CD14-positive monocyte (primary cell): Measurements from ENCODE around the gene CDH4. TPM values are rescaled to one million over a fixed set of nuclear protein-coding genes. Genes with fewer than 3 reads are reported as not detected.
A peak's percentile ranks its signal among the peaks of the same experiment; 100 is the strongest.

Source experiments
- DNase-seq, 3 donors: peaks; one replicate each; pipeline ENCODE4 v3.0.0-alpha.2; 2011 to 2022
- H2AFZ ChIP-seq: 2 replicates; pipeline ENCODE4 v1.6.0; 2012; ENCODE audit warnings: mild to moderate bottlenecking, low read depth, low read length, inconsistent platforms; ENCODE audit not compliant: insufficient read depth, poor library complexity, severe bottlenecking
- H3K27ac ChIP-seq, 2 donors: 1 replicate in 1 of 2; 2 replicates in 1 of 2; pipeline ENCODE4 v1.5.1; 2012 to 2013; ENCODE audit warnings: low read length in 2 of 2, control low read depth in 1 of 2, inconsistent platforms in 1 of 2, low read depth in 1 of 2, mild to moderate bottlenecking in 1 of 2
- H3K27me3 ChIP-seq, 2 donors: one replicate each; pipeline versions ENCODE4 v1.6.0 to v1.6.1; 2011 to 2013; ENCODE audit warnings: low read length in 2 of 2; ENCODE audit not compliant: control insufficient read depth in 2 of 2, insufficient read depth in 2 of 2
- H3K36me3 ChIP-seq, 2 donors: replicated peaks in 1 of 2; 1 replicate in 1 of 2; 2 replicates in 1 of 2; pipeline versions ENCODE4 v1.5.1 to v1.6.1; 2012 to 2013; ENCODE audit warnings: low read length in 2 of 2, control low read depth in 1 of 2, inconsistent platforms in 1 of 2, mild to moderate bottlenecking in 1 of 2; ENCODE audit not compliant: insufficient read depth in 2 of 2, control insufficient read depth in 1 of 2
- H3K4me1 ChIP-seq, 2 donors: 1 replicate in 1 of 2; 2 replicates in 1 of 2; pipeline versions ENCODE4 v1.5.1 to v1.6.1; 2012 to 2013; ENCODE audit warnings: low read length in 2 of 2, control low read depth in 1 of 2, inconsistent platforms in 1 of 2, mild to moderate bottlenecking in 1 of 2, moderate library complexity in 1 of 2; ENCODE audit not compliant: insufficient read depth in 2 of 2, control insufficient read depth in 1 of 2
- H3K4me2 ChIP-seq: replicated peaks from 2 replicates; pipeline ENCODE3; 2012; ENCODE audit warnings: low read length, moderate library complexity, mild to moderate bottlenecking; ENCODE audit not compliant: poor library complexity, severe bottlenecking; ENCODE audit errors: extremely low read depth
- H3K4me3 ChIP-seq, 3 experiments: fragments of 200-600 bp in 1 of 3; sonication (generic) in 1 of 3; replicated peaks in 1 of 3; 1 replicate in 2 of 3; 2 replicates in 1 of 3; pipeline ENCODE4 v1.5.1; 2011 to 2013; ENCODE audit warnings: low read length in 3 of 3, mild to moderate bottlenecking in 3 of 3, control low read depth in 2 of 3, low read depth in 2 of 3, inconsistent platforms in 1 of 3, moderate library complexity in 1 of 3
- H3K79me2 ChIP-seq: 2 replicates; pipeline ENCODE4 v1.6.0; 2012; ENCODE audit warnings: mild to moderate bottlenecking, control low read depth, inconsistent platforms, low read length, moderate library complexity; ENCODE audit not compliant: insufficient read depth
- H3K9ac ChIP-seq: 2 replicates; pipeline ENCODE4 v1.6.0; 2017; ENCODE audit warnings: low read length, mild to moderate bottlenecking; ENCODE audit not compliant: insufficient read depth, poor library complexity, severe bottlenecking
- H3K9me3 ChIP-seq, 2 donors: replicated peaks in 1 of 2; 1 replicate in 1 of 2; 2 replicates in 1 of 2; pipeline versions ENCODE4 v1.5.1 to v1.6.1; 2012 to 2013; ENCODE audit warnings: low read length in 2 of 2, control low read depth in 1 of 2; ENCODE audit not compliant: control insufficient read depth in 1 of 2, insufficient read depth in 1 of 2
- H4K20me1 ChIP-seq: 2 replicates; pipeline ENCODE4 v1.6.0; 2012; ENCODE audit warnings: mild to moderate bottlenecking, low read length, control low read depth, moderate library complexity; ENCODE audit not compliant: insufficient read depth
- H3K27ac Mint-ChIP-seq, 7 donors: one replicate each; pipeline ENCODE4 v1.8.0; 2020; ENCODE audit warnings: mild to moderate bottlenecking in 7 of 7, mixed read lengths in 7 of 7, moderate library complexity in 6 of 7, inconsistent platforms in 2 of 7
- H3K27me3 Mint-ChIP-seq, 3 donors: one replicate each; pipeline ENCODE4 v1.8.0; 2021 to 2022; ENCODE audit warnings: low read depth in 3 of 3, mild to moderate bottlenecking in 3 of 3, mixed read lengths in 3 of 3, moderate library complexity in 3 of 3, inconsistent platforms in 1 of 3
- H3K36me3 Mint-ChIP-seq, 2 donors: one replicate each; pipeline ENCODE4 v1.8.0; 2020; ENCODE audit warnings: mixed read lengths in 2 of 2, inconsistent platforms in 1 of 2, mild to moderate bottlenecking in 1 of 2
- H3K4me1 Mint-ChIP-seq: one replicate; pipeline ENCODE4 v1.8.0; 2020; ENCODE audit warnings: mild to moderate bottlenecking, mixed read lengths
- H3K4me3 Mint-ChIP-seq, 2 donors: one replicate each; pipeline ENCODE4 v1.8.0; 2020; ENCODE audit warnings: mild to moderate bottlenecking in 2 of 2, mixed read lengths in 2 of 2, moderate library complexity in 1 of 2
- H3K9me3 Mint-ChIP-seq, 7 donors: one replicate each; pipeline ENCODE4 v1.8.0; 2020 to 2022; ENCODE audit warnings: mixed read lengths in 7 of 7, mild to moderate bottlenecking in 6 of 7, moderate library complexity in 6 of 7, inconsistent platforms in 2 of 7
- WGBS: methylation state at CpG from one replicate; pipeline ENCODE4 v1.1.5; 2013; ENCODE audit warnings: missing lambda C conversion rate; ENCODE audit not compliant: insufficient coverage; 5-methylcytosine and 5-hydroxymethylcytosine counted together
- intact Hi-C, 2 donors: fragments of 100-400 bp; cut with micrococcal nuclease; formaldehyde crosslinking; loops; one replicate each; pipeline versions ENCODE4 v1.15.0 to v1.15.1; 2023
- polyA plus RNA-seq, 3 donors: library from polyadenylated mRNA; depleted of rRNA in 1 of 3; unstranded in 2 of 3; stranded (reverse) in 1 of 3; fragments of 300-500 nt in 2 of 3; fragments of >200 nt in 1 of 3; fragmentation: Illumina TruSeq in 2 of 3; gene quantifications; 1 replicate in 2 of 3; 2 replicates in 1 of 3; pipeline ENCODE4 v1.2.3, GENCODE V29; 2012 to 2021
- TF ChIP-seq, protein P1 (sequence below): fragments of 200-600 bp; IDR thresholded peaks from one replicate; pipeline ENCODE4 v1.8.0; 2022; ENCODE audit warnings: antibody characterized with exemption, mild to moderate bottlenecking

CDH4 gene
- polyA plus RNA-seq, 3 donors = not detected

GRCh38 chr20:61965606-61966491, 713.8 kb downstream of the CDH4 start:
- WGBS = 13% methylated on average over 24 of the region's 49 CpGs
- H3K9ac ChIP-seq = no peak overlapping the region

DNA sequence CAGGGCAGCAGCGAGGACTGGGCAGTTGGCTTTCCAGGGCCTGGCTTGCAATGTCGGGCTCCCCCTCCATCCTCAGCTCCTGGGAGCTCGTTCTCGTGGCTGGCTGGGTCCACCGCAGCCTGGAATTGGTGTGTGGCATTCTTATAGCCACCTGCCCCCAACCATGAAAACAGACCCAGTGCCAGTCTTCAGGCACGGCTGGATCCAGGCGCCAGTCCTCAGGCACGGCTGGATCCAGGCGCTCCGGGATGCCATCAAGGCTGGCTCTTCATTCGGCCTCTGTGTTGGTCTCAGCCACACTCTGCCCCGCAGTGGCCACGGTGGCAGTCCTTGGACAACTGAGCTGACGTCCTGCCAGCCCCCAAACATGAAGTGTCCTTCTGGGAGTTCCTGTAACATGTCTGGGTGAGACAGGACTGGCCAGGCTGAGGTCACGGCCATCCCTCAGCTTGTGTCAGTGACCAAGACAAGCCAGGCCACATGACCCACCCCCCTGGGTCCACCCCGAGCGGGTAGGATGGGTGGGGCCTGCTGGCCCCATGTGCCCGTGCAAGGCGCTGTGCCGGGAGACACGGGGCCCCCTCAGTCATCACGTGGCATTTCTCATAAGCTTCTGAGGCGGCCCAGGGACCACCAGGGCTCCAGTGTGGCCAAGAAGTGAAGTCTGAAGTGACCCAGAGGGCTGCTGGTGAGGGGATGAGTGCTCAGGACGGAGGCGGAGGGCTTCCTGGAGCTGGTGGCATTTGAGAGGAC, 714.6 kb downstream of the CDH4 start:
- peak overlapping the region in 1 of 2 donors; percentile 4 for H3K4me3 Mint-ChIP-seq
- DNase-seq = no peak
- H2AFZ ChIP-seq = no peak overlapping the region
- no peak overlapping the region for H3K27ac ChIP-seq
- no peak overlapping the region for H3K27ac Mint-ChIP-seq
- no peaks in the 10 kb centered on the region for H3K36me3 Mint-ChIP-seq
- intact Hi-C loops = no loop called here
- H3K27me3 Mint-ChIP-seq = peaks cover 23 to 45% (median 28%) of the 10 kb centered on the region in 3 donors
- H3K4me1 ChIP-seq = no peaks in the 10 kb centered on the region
- H3K9ac ChIP-seq = no peak overlapping the region
- 93% methylated on average over 23 of the region's 25 CpGs for WGBS
- no peaks in the 10 kb centered on the region for H4K20me1 ChIP-seq
- H3K9me3 ChIP-seq = no peaks in the 10 kb centered on the region
- peaks cover 0 to 12% (median 2%) of the 10 kb centered on the region in 7 donors for H3K9me3 Mint-ChIP-seq
- H3K36me3 ChIP-seq = no peaks in the 10 kb centered on the region
- no peak overlapping the region for H3K4me2 ChIP-seq
- no peaks in the 10 kb centered on the region for H3K4me1 Mint-ChIP-seq
- H3K4me3 ChIP-seq = no peak overlapping the region
- TF ChIP-seq, protein P1, sequence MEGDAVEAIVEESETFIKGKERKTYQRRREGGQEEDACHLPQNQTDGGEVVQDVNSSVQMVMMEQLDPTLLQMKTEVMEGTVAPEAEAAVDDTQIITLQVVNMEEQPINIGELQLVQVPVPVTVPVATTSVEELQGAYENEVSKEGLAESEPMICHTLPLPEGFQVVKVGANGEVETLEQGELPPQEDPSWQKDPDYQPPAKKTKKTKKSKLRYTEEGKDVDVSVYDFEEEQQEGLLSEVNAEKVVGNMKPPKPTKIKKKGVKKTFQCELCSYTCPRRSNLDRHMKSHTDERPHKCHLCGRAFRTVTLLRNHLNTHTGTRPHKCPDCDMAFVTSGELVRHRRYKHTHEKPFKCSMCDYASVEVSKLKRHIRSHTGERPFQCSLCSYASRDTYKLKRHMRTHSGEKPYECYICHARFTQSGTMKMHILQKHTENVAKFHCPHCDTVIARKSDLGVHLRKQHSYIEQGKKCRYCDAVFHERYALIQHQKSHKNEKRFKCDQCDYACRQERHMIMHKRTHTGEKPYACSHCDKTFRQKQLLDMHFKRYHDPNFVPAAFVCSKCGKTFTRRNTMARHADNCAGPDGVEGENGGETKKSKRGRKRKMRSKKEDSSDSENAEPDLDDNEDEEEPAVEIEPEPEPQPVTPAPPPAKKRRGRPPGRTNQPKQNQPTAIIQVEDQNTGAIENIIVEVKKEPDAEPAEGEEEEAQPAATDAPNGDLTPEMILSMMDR = no peak
- H3K79me2 ChIP-seq = no peaks in the 10 kb centered on the region
- H3K27me3 ChIP-seq = peaks cover 2 to 21% of the 10 kb centered on the region in 2 donors

More at GRCh38 chr20:61965606-61966491, 713.8 kb downstream of the CDH4 start:
- peaks cover 23 to 45% (median 32%) of the 10 kb centered on the region in 3 donors for H3K27me3 Mint-ChIP-seq
- no peaks in the 10 kb centered on the region for H3K4me1 Mint-ChIP-seq
- no peak for DNase-seq
- Histone ChIP-seq H3K79me2 (no peaks in the 10 kb centered on the region), H3K4me3 (no peak overlapping the region), H3K36me3 (no peaks in the 10 kb centered on the region), H3K27me3 (peaks cover 2 to 21% of the 10 kb centered on the region in 2 donors), H3K4me2 (no peak overlapping the region), H4K20me1 (no peaks in the 10 kb centered on the region), H3K27ac (no peak overlapping the region), H2AFZ (no peak overlapping the region), H3K9me3 (no peaks in the 10 kb centered on the region), H3K4me1 (no peaks in the 10 kb centered on the region)
- H3K36me3 Mint-ChIP-seq = no peaks in the 10 kb centered on the region
- TF ChIP-seq, protein P1 = no peak
- peaks cover 0 to 12% (median 3%) of the 10 kb centered on the region in 7 donors for H3K9me3 Mint-ChIP-seq
- intact Hi-C loops = no loop called here
- peak overlapping the region in 1 of 2 donors; percentile 26 for H3K4me3 Mint-ChIP-seq
- no peak overlapping the region for H3K27ac Mint-ChIP-seq
